Upper lobe of right lung (tissue), 1 donor: Measurements from ENCODE around the gene PRKAR1B. TPM values are rescaled to one million over a fixed set of nuclear protein-coding genes. Genes with fewer than 3 reads are reported as not detected.
"Not testable (repeated sequence)": the region's sequence is repeated elsewhere in the genome, so short reads cannot be mapped to it uniquely, and the experiment has no call there.

ENCODE experiments used
- ATAC-seq: fragments of 200-7000 bp; cut with Tn5 transposase; one replicate; pipeline ENCODE4 v1.9.1; 2020; ENCODE audit warnings: mild to moderate bottlenecking, moderate library complexity
- DNase-seq: peaks from one replicate; pipeline ENCODE4 v3.0.0-alpha.2; 2020
- H3K27ac ChIP-seq: fragments of 200-600 bp; one replicate; pipeline ENCODE4 v1.8.0; 2022
- H3K27me3 ChIP-seq: fragments of 200-600 bp; one replicate; pipeline ENCODE4 v1.8.0; 2022; ENCODE audit warnings: mild to moderate bottlenecking
- H3K36me3 ChIP-seq: fragments of 200-600 bp; one replicate; pipeline ENCODE4 v1.8.0; 2022
- H3K4me1 ChIP-seq: fragments of 200-600 bp; one replicate; pipeline ENCODE4 v1.8.0; 2022
- H3K4me3 ChIP-seq: fragments of 200-600 bp; one replicate; pipeline ENCODE4 v1.8.0; 2022; ENCODE audit warnings: mild to moderate bottlenecking
- H3K9me3 ChIP-seq: fragments of 200-600 bp; one replicate; pipeline ENCODE4 v1.8.0; 2022
- CTCF ChIP-seq: fragments of 200-600 bp; IDR thresholded peaks from one replicate; pipeline ENCODE4 v1.8.0; 2022; ENCODE audit warnings: antibody characterized with exemption
- intact Hi-C: fragments of 100-400 bp; cut with DNase I; formaldehyde crosslinking; loops from one replicate; pipeline ENCODE4 v1.11.0; 2022
- total RNA-seq: library from RNA; stranded (reverse); fragmentation: NEBNext Ultra II Directional; extraction: Animal tissue kit (Norgen Biotek cat#: 25700); gene quantifications from one replicate; pipeline ENCODE4 v1.2.1, GENCODE V29; 2021
- donor health status: DM: no; HTN: yes; CAD: no; lungs with severe emphysema.

Gene PRKAR1B
- total RNA-seq, 1 donor from 2014 or later: 25.7 TPM

- H3K27me3 ChIP-seq: no peaks in the 10 kb centered on the region
- no peak for TF ChIP-seq CTCF
- intact Hi-C loops: no loop called here
- H3K36me3 ChIP-seq: no peaks in the 10 kb centered on the region
- no peaks in the 10 kb centered on the region for H3K9me3 ChIP-seq
- DNase-seq (peak; percentile 39), ATAC-seq (no peak)
- no peaks in the 10 kb centered on the region for H3K4me1 ChIP-seq
- no peak overlapping the region for H3K4me3 ChIP-seq
- H3K27ac ChIP-seq: no peak overlapping the region
These were observed 20.1 kb upstream of the PRKAR1B start for GRCh38 chr7:747186-747585.

- no peak for TF ChIP-seq CTCF
- H3K4me1 ChIP-seq: no peaks in the 10 kb centered on the region
- H3K9me3 ChIP-seq: no peaks in the 10 kb centered on the region
- DNase-seq: peak; percentile 25
- intact Hi-C loops: no loop called here
- no peak overlapping the region for H3K27ac ChIP-seq
- H3K36me3 ChIP-seq: peaks cover 7% of the 10 kb centered on the region
- no peaks in the 10 kb centered on the region for H3K27me3 ChIP-seq
- no peak overlapping the region for H3K4me3 ChIP-seq
- ATAC-seq: peak; percentile 19
These were observed 19.3 kb upstream of the PRKAR1B start for GRCh38 chr7:746155-747061.

- DNase-seq (peak; percentile 15), ATAC-seq (no peak)
- Histone ChIP-seq H3K27me3 (no peaks in the 10 kb centered on the region), H3K4me1 (no peaks in the 10 kb centered on the region), H3K27ac (no peak overlapping the region), H3K4me3 (no peak overlapping the region), H3K36me3 (peaks cover 15% of the 10 kb centered on the region), H3K9me3 (no peaks in the 10 kb centered on the region)
- intact Hi-C loops: no loop called here
- no peak for TF ChIP-seq CTCF
These were observed 18.5 kb upstream of the PRKAR1B start for GRCh38 chr7:745431-746154.

- DNase-seq (peak; percentile 33), ATAC-seq (no peak)
- intact Hi-C loops: no loop called here
- H3K4me1 ChIP-seq: no peaks in the 10 kb centered on the region
- no peaks in the 10 kb centered on the region for H3K9me3 ChIP-seq
- H3K27ac ChIP-seq: no peak overlapping the region
- no peak for TF ChIP-seq CTCF
- no peak overlapping the region for H3K4me3 ChIP-seq
- H3K36me3 ChIP-seq: peaks cover 21% of the 10 kb centered on the region
- no peaks in the 10 kb centered on the region for H3K27me3 ChIP-seq
These were observed 17.9 kb upstream of the PRKAR1B start for GRCh38 chr7:744854-745430.

- H3K4me3 ChIP-seq, DNase-seq, H3K27ac ChIP-seq, H3K4me1 ChIP-seq, ATAC-seq, H3K9me3 ChIP-seq, intact Hi-C loops, H3K27me3 ChIP-seq: not testable (repeated sequence)
- peaks cover 26% of the 10 kb centered on the region for H3K36me3 ChIP-seq
These were observed 17.0 kb upstream of the PRKAR1B start for GRCh38 chr7:744128-744520.

GRCh38 chr7:743341-744127 is 16.5 kb upstream of the PRKAR1B start:
- H3K27ac ChIP-seq, H3K27me3 ChIP-seq, H3K4me1 ChIP-seq, intact Hi-C loops, H3K9me3 ChIP-seq, DNase-seq, ATAC-seq, H3K4me3 ChIP-seq: not testable (repeated sequence)
- peaks cover 26% of the 10 kb centered on the region for H3K36me3 ChIP-seq
